WTC11 (cell line): ENCODE data around the gene VSIG10L2. TPM values are rescaled to one million over a fixed set of nuclear protein-coding genes. Genes with fewer than 3 reads are reported as not detected.

Source experiments
- ATAC-seq: fragments of 200-7000 bp; cut with Tn5 transposase; 2 replicates; pipeline ENCODE4 v1.10.0; 2021; ENCODE audit warnings: mild to moderate bottlenecking, moderate library complexity
- CTCF ChIA-PET: fragments of 300-600 bp; sonication (Branson Sonifier 250); formaldehyde crosslinking; loops from one replicate; lab custom pipeline; 2021; ENCODE audit warnings: antibody characterized with exemption; lab: Charles Lee
- POLR2A ChIA-PET: fragments of 350-600 bp; sonication (Branson Sonifier 250); formaldehyde crosslinking; loops from one replicate; lab custom pipeline; 2021; ENCODE audit warnings: antibody characterized with exemption; lab: Charles Lee
- DNase-seq: peaks from one replicate; pipeline ENCODE4 v3.0.0; 2021; ENCODE audit warnings: low spot score
- H3K27ac Mint-ChIP-seq: 2 replicates; pipeline ENCODE4 v1.8.0; 2021; ENCODE audit warnings: mixed read lengths
- H3K27me3 Mint-ChIP-seq: 2 replicates; pipeline ENCODE4 v1.8.0; 2021; ENCODE audit warnings: low read depth, mild to moderate bottlenecking, moderate library complexity, mixed read lengths
- H3K36me3 Mint-ChIP-seq: 2 replicates; pipeline ENCODE4 v1.8.0; 2021; ENCODE audit warnings: mixed read lengths
- H3K4me1 Mint-ChIP-seq: 2 replicates; pipeline ENCODE4 v1.8.0; 2022; ENCODE audit warnings: mixed read lengths
- H3K4me3 Mint-ChIP-seq: 2 replicates; pipeline ENCODE4 v1.8.0; 2021; ENCODE audit warnings: mild to moderate bottlenecking, moderate library complexity, mixed read lengths
- H3K9me3 Mint-ChIP-seq: 2 replicates; pipeline ENCODE4 v1.8.0; 2021; ENCODE audit warnings: mixed read lengths
- ARID4B ChIP-seq: sonication (generic); formaldehyde crosslinking; IDR thresholded peaks from 2 replicates; pipeline ENCODE4 v1.8.0; 2023; ENCODE audit warnings: missing genetic modification reagents, mild to moderate bottlenecking, borderline replicate concordance
- ATF2 ChIP-seq: sonication (generic); formaldehyde crosslinking; IDR thresholded peaks from 2 replicates; pipeline ENCODE4 v1.8.1; 2022; ENCODE audit warnings: low read depth, missing genetic modification reagents, borderline replicate concordance
- ATF3 ChIP-seq: sonication (generic); formaldehyde crosslinking; conservative IDR thresholded peaks from 2 replicates; pipeline ENCODE4 v1.8.1; 2022; ENCODE audit warnings: mild to moderate bottlenecking, missing genetic modification reagents
- ELF4 ChIP-seq: sonication (generic); formaldehyde crosslinking; IDR thresholded peaks from 2 replicates; pipeline ENCODE4 v1.8.1; 2022; ENCODE audit warnings: low read depth, mild to moderate bottlenecking, moderate library complexity, missing genetic modification reagents
- ERG ChIP-seq: fragments of 250-450 bp; sonication (Bioruptor Pico); IDR thresholded peaks from 2 replicates; pipeline ENCODE4 v1.8.0; 2021; ENCODE audit warnings: mild to moderate bottlenecking
- FOXK1 ChIP-seq: sonication (generic); formaldehyde crosslinking; IDR thresholded peaks from 2 replicates; pipeline ENCODE4 v1.8.0; 2022; ENCODE audit warnings: mild to moderate bottlenecking, moderate library complexity, missing genetic modification reagents
- FOXP1 ChIP-seq: sonication (generic); formaldehyde crosslinking; IDR thresholded peaks from 2 replicates; pipeline ENCODE4 v1.8.0; 2022; ENCODE audit warnings: missing genetic modification reagents, mild to moderate bottlenecking, moderate library complexity, borderline replicate concordance
- NFYB ChIP-seq: sonication (generic); formaldehyde crosslinking; conservative IDR thresholded peaks from 2 replicates; pipeline ENCODE4 v1.8.0; 2022; ENCODE audit warnings: low read depth, missing genetic modification reagents
- NR3C1 ChIP-seq: sonication (generic); formaldehyde crosslinking; conservative IDR thresholded peaks from 2 replicates; pipeline ENCODE4 v1.8.1; 2023; ENCODE audit warnings: low read depth, mild to moderate bottlenecking, missing genetic modification reagents
- RELA ChIP-seq: sonication (generic); formaldehyde crosslinking; IDR thresholded peaks from 2 replicates; pipeline ENCODE4 v1.8.1; 2022; ENCODE audit warnings: missing genetic modification reagents, mild to moderate bottlenecking, borderline replicate concordance
- ZBTB43 ChIP-seq: sonication (generic); formaldehyde crosslinking; IDR thresholded peaks from 2 replicates; pipeline ENCODE4 v1.8.1; 2023; ENCODE audit warnings: mild to moderate bottlenecking, missing genetic modification reagents
- ZNF121 ChIP-seq: sonication (generic); formaldehyde crosslinking; IDR thresholded peaks from 2 replicates; pipeline ENCODE4 v1.8.0; 2023; ENCODE audit warnings: missing genetic modification reagents
- ZNF219 ChIP-seq: sonication (generic); formaldehyde crosslinking; IDR thresholded peaks from 2 replicates; pipeline ENCODE4 v1.8.0; 2023; ENCODE audit warnings: missing genetic modification reagents, mild to moderate bottlenecking, borderline replicate concordance
- ZNF317 ChIP-seq: sonication (generic); formaldehyde crosslinking; IDR thresholded peaks from 2 replicates; pipeline ENCODE4 v1.8.1; 2023; ENCODE audit warnings: low read depth, mild to moderate bottlenecking, moderate library complexity, missing genetic modification reagents, borderline replicate concordance
- ZNF416 ChIP-seq: fragments of 250-450 bp; sonication (Bioruptor Pico); IDR thresholded peaks from 2 replicates; pipeline ENCODE4 v1.9.0; 2021; ENCODE audit warnings: mild to moderate bottlenecking, inconsistent platforms
- ZNF532 ChIP-seq: fragments of 250-450 bp; sonication (Bioruptor Pico); IDR thresholded peaks from 2 replicates; pipeline ENCODE4 v1.9.0; 2021; ENCODE audit warnings: mild to moderate bottlenecking, borderline replicate concordance
- total RNA-seq: library from RNA; stranded (reverse); gene quantifications from 3 replicates; pipeline ENCODE4 v1.2.3, GENCODE V29; 2021

The VSIG10L2 gene
- total RNA-seq, 1 experiment from 2014 or later: not detected

GRCh38 chr11:125979511-125979910 is 33.7 kb downstream of the VSIG10L2 start:
- no peak for ATAC-seq
- Mint-ChIP-seq H3K4me1 (peaks cover 32% of the 10 kb centered on the region), H3K9me3 (no peaks in the 10 kb centered on the region), H3K36me3 (peaks cover 10% of the 10 kb centered on the region), H3K4me3 (no peak overlapping the region), H3K27me3 (no peaks in the 10 kb centered on the region), H3K27ac (no peak overlapping the region; the same call in 1 of the 2 replicates)
- POLR2A ChIA-PET: no interaction called here
- CTCF ChIA-PET: no interaction called here
- no peak for DNase-seq
- no peak for TF ChIP-seq ZNF532

- no peaks in the 10 kb centered on the region for H3K27me3 Mint-ChIP-seq
- ATAC-seq: peak; percentile 39; the same call in 1 of the 2 replicates
- TF ChIP-seq FOXK1 (CRISPR knock-in tag) (no peak), ZNF317 (CRISPR knock-in tag) (no peak), ZNF219 (CRISPR knock-in tag) (no peak), NFYB (no peak), NR3C1 (no peak), ZNF416 (no peak), ELF4 (CRISPR knock-in tag) (no peak), RELA (CRISPR knock-in tag) (no peak), ATF2 (no peak), ATF3 (CRISPR knock-in tag) (no peak), ZBTB43 (CRISPR knock-in tag) (no peak), ZNF121 (CRISPR knock-in tag) (no peak), ERG (CRISPR knock-in tag) (no peak), ARID4B (CRISPR knock-in tag) (no peak), FOXP1 (CRISPR knock-in tag) (no peak), ZNF532 (no peak)
- TF ChIP-seq, all 79 proteins: peak for 0
- peaks cover 10% of the 10 kb centered on the region for H3K36me3 Mint-ChIP-seq
- no peaks in the 10 kb centered on the region for H3K9me3 Mint-ChIP-seq
- no peak overlapping the region for H3K4me3 Mint-ChIP-seq
- peaks cover 32% of the 10 kb centered on the region for H3K4me1 Mint-ChIP-seq
- no peak for DNase-seq
- CTCF ChIA-PET: no interaction called here
- POLR2A ChIA-PET: no interaction called here
- peak overlapping the region; percentile 81; the same call in 1 of the 2 replicates for H3K27ac Mint-ChIP-seq
These were observed 34.6 kb downstream of the VSIG10L2 start for GRCh38 chr11:125980436-125980835.
